Right ventricle myocardium superior (tissue), 1 donor: ENCODE data around the gene SLC35A2. TPM values are rescaled to one million over a fixed set of nuclear protein-coding genes. Genes with fewer than 3 reads are reported as not detected.

Experiments
- ATAC-seq: fragments of 200-7000 bp; cut with Tn5 transposase; one replicate; pipeline ENCODE4 v1.9.1; 2020; ENCODE audit warnings: mild to moderate bottlenecking; ENCODE audit not compliant: poor library complexity
- DNase-seq: peaks from one replicate; pipeline ENCODE4 v3.0.0-alpha.2; 2020
- intact Hi-C: fragments of 100-400 bp; cut with DNase I; formaldehyde crosslinking; loops from one replicate; pipeline ENCODE4 v1.11.2; 2022
- total RNA-seq: library from RNA; stranded (reverse); fragmentation: NEBNext Ultra II Directional; extraction: Animal tissue kit (Norgen Biotek cat#: 25700); gene quantifications from one replicate; pipeline ENCODE4 v1.2.1, GENCODE V29; 2021
- donor health status: DM: no; HTN: yes; CAD: no; lungs with severe emphysema.

SLC35A2 gene
- total RNA-seq, 1 donor from 2014 or later: 12.9 TPM

GRCh38 chrX:48934581-48935300, 23.3 kb upstream of the SLC35A2 start:
- intact Hi-C loops: no loop called here
- ATAC-seq (no peak), DNase-seq (no peak)

GRCh38 chrX:48933757-48934156, 22.3 kb upstream of the SLC35A2 start:
- intact Hi-C loops: no loop called here
- DNase-seq: no peak
- no peak for ATAC-seq

- intact Hi-C loops: no loop called here
- ATAC-seq (no peak), DNase-seq (no peak)
Observed at GRCh38 chrX:48927736-48928382, 16.4 kb upstream of the SLC35A2 start.

- DNase-seq (no peak), ATAC-seq (no peak)
- intact Hi-C loops: no loop called here
Observed at GRCh38 chrX:48927123-48927522, 15.7 kb upstream of the SLC35A2 start.

GRCh38 chrX:48924270-48924669, 12.8 kb upstream of the SLC35A2 start:
- intact Hi-C loops: no loop called here
- no peak for ATAC-seq

GRCh38 chrX:48923771-48924170, 12.3 kb upstream of the SLC35A2 start:
- no peak for ATAC-seq
- intact Hi-C loops: no loop called here
- DNase-seq: no peak

More at GRCh38 chrX:48924270-48924669, 12.8 kb upstream of the SLC35A2 start:
- no peak for DNase-seq

GRCh38 chrX:48920718-48921104, 9.3 kb upstream of the SLC35A2 start:
- no peak for DNase-seq
- intact Hi-C loops: no loop called here
- no peak for ATAC-seq

GRCh38 chrX:48919947-48920717, 8.7 kb upstream of the SLC35A2 start:
- no peak for DNase-seq
- ATAC-seq: no peak

GRCh38 chrX:48919360-48919841, 8.0 kb upstream of the SLC35A2 start:
- peak; percentile 4 for ATAC-seq
- no peak for DNase-seq
- intact Hi-C loops: no loop called here

More at GRCh38 chrX:48919947-48920717, 8.7 kb upstream of the SLC35A2 start:
- intact Hi-C loops: no loop called here

- ATAC-seq (peak; percentile 91), DNase-seq (peak; percentile 94)
- intact Hi-C loops: no loop called here
Observed at GRCh38 chrX:48918643-48919340, 7.3 kb upstream of the SLC35A2 start, which contains the start of gene PIM2. Gene PIM2, minus strand, starts transcription at chrX:48919024. Its CDS starts 190 bp downstream, at chrX:48918834.

GRCh38 chrX:48918301-48918642, 6.8 kb upstream of the SLC35A2 start:
- ATAC-seq: no peak
- intact Hi-C loops: no loop called here

GRCh38 chrX:48917139-48918001, 5.9 kb upstream of the SLC35A2 start:
- intact Hi-C loops: no loop called here
- DNase-seq (peak; percentile 91), ATAC-seq (peak; percentile 78)

More at GRCh38 chrX:48918301-48918642, 6.8 kb upstream of the SLC35A2 start:
- DNase-seq: no peak

- DNase-seq (no peak), ATAC-seq (no peak)
- intact Hi-C loops: no loop called here
Observed at GRCh38 chrX:48914593-48915493, 3.4 kb upstream of the SLC35A2 start.

GRCh38 chrX:48913605-48914366, 2.3 kb upstream of the SLC35A2 start:
- intact Hi-C loops: no loop called here
- no peak for DNase-seq

GRCh38 chrX:48910926-48911411, 477 bp downstream of the SLC35A2 start:
- peak; percentile 7 for ATAC-seq
- intact Hi-C loops: no loop called here

More at GRCh38 chrX:48913605-48914366, 2.3 kb upstream of the SLC35A2 start:
- no peak for ATAC-seq

GRCh38 chrX:48909703-48910294, 1.6 kb downstream of the SLC35A2 start:
- ATAC-seq (no peak), DNase-seq (no peak)
- intact Hi-C loops: no loop called here

More at GRCh38 chrX:48910926-48911411, 477 bp downstream of the SLC35A2 start:
- DNase-seq: no peak
